ENCODE measurements around the gene SARDH. TPM values are rescaled to one million over a fixed set of nuclear protein-coding genes. Genes with fewer than 3 reads are reported as not detected.

SARDH gene
- total RNA-seq, 2 experiments from 2014 or later, result 5.5 to 5.6 TPM

- Mint-ChIP-seq H3K27me3 (peaks cover 50% of the 10 kb centered on the region), H3K27ac (no peak overlapping the region), H3K9me3 (no peaks in the 10 kb centered on the region), H3K36me3 (ENCODE audit: low read depth) (no peaks in the 10 kb centered on the region), H3K4me1 (ENCODE audit: low read depth) (peaks cover 24% of the 10 kb centered on the region), H3K4me3 (no peak overlapping the region)
- intact Hi-C loops (cut with micrococcal nuclease), result loop anchor here (10.0 kb wide), 1 partner anchor 70 kb away; no protein-coding TSS in a partner anchor
- ChIA-PET CTCF (interaction anchor here (1.7 kb wide), 1 partner anchor 61 kb away, joined by 3 read pairs; no protein-coding TSS in a partner anchor), POLR2A (no interaction called here)
- no peak for TF ChIP-seq CTCF (IDR thresholded peaks at IDR 0.05)
- ATAC-seq, result no peak
- DNase-seq, result no peak
Observed at GRCh38 chr9:133654736-133655657, 83.2 kb downstream of the SARDH start.

DNA sequence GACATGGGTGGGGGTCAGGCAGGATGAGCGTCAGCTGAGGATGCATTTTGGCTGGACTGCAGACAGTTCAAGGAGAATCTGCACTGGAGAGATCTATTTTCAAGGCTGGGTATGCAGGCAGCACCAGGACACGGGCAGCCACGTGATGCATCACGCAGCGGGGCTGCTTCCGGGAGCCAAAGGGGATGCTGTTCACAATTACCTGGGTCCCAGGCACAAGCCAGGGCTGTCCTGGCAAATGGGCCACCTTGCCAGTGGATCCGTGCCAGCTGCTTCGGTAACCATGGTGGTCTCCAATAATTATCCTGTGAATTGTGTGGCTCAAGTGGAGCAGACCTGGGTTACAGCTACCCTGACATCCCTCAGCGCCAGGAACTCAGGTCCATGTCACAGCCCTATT, 84.5 kb downstream of the SARDH start:
- POLR2A ChIA-PET, result no interaction called here

GRCh38 chr9:133650026-133650425, 88.1 kb downstream of the SARDH start:
- Mint-ChIP-seq H3K4me3 (no peak overlapping the region), H3K4me1 (ENCODE audit: low read depth) (no peaks in the 10 kb centered on the region), H3K27ac (no peak overlapping the region), H3K36me3 (ENCODE audit: low read depth) (no peaks in the 10 kb centered on the region), H3K27me3 (peaks cover 16% of the 10 kb centered on the region), H3K9me3 (no peaks in the 10 kb centered on the region)
- ChIA-PET CTCF (no interaction called here), POLR2A (no interaction called here)
- DNase-seq (no peak), ATAC-seq (no peak)
- TF ChIP-seq CTCF (IDR thresholded peaks at IDR 0.05), result no peak
- intact Hi-C loops (cut with micrococcal nuclease), result loop anchor here (10.0 kb wide), 1 partner anchor 75 kb away; no protein-coding TSS in a partner anchor

More for the DNA sequence above, 84.5 kb downstream of the SARDH start:
- no peak for TF ChIP-seq CTCF (IDR thresholded peaks at IDR 0.05)
- Mint-ChIP-seq H3K4me1 (ENCODE audit: low read depth) (peaks cover 12% of the 10 kb centered on the region), H3K27me3 (peaks cover 43% of the 10 kb centered on the region), H3K4me3 (no peak overlapping the region), H3K27ac (no peak overlapping the region), H3K36me3 (ENCODE audit: low read depth) (no peaks in the 10 kb centered on the region), H3K9me3 (no peaks in the 10 kb centered on the region)
- ATAC-seq (no peak), DNase-seq (no peak)
- intact Hi-C loops (cut with micrococcal nuclease), result loop anchor here (10.0 kb wide), 1 partner anchor 71 kb away; no protein-coding TSS in a partner anchor
- CTCF ChIA-PET, result interaction anchor here (1.4 to 1.7 kb wide), 2 partner anchors 33 to 62 kb away, joined by 3 read pairs; no protein-coding TSS in a partner anchor

DNA sequence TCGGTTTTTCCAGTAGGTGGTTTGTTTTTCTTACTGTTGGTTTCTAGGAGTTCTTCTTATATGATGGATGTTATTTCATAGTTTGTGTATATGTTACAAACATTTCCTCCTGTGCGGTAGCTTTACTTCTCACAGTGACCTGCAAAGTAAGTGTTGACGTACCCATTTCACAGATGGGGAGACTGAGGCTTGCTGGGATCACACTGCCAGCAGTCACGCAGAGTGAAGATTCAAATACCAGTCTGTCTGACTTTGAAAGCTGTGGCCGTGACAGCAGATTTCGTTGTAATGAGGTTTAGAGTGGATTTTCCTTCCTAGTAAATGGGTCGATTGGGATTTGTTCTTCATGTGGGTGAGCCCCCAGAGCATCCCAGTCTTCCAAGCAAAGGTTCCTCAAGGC, 89.0 kb downstream of the SARDH start:
- intact Hi-C loops (cut with micrococcal nuclease), result no loop called here

More for the DNA sequence above, 89.0 kb downstream of the SARDH start:
- Mint-ChIP-seq H3K4me3 (no peak overlapping the region), H3K9me3 (no peaks in the 10 kb centered on the region), H3K36me3 (ENCODE audit: low read depth) (no peaks in the 10 kb centered on the region), H3K4me1 (ENCODE audit: low read depth) (no peaks in the 10 kb centered on the region), H3K27ac (no peak overlapping the region), H3K27me3 (peaks cover 12% of the 10 kb centered on the region)
- POLR2A ChIA-PET, result interaction anchor here (1.5 kb wide), 1 partner anchor 13 kb away, joined by 3 read pairs; no protein-coding TSS in a partner anchor
- ATAC-seq (no peak), DNase-seq (no peak)
- no peak for TF ChIP-seq CTCF (IDR thresholded peaks at IDR 0.05)
- CTCF ChIA-PET, result no interaction called here

All from activated CD8-positive, alpha-beta T cell treated with anti-CD3 and anti-CD28 coated beads for 36 hours (primary cell).